HepG2 (cell line): ENCODE data around the gene CEACAM16. TPM values are rescaled to one million over a fixed set of nuclear protein-coding genes. Genes with fewer than 3 reads are reported as not detected.

Source experiments
- ATAC-seq: fragments of 200-7000 bp; cut with Tn5 transposase; 3 replicates; pipeline ENCODE4 v1.9.1; 2020; ENCODE audit warnings: mild to moderate bottlenecking, moderate library complexity
- BruUV-seq: library from RNA; stranded (reverse); fragments of 400-500 nt; replicated peaks from 2 replicates; lab custom pipeline; 2021; lab: Mats Ljungman, UMichigan
- CTCF ChIA-PET: fragments of 300-600 bp; formaldehyde crosslinking; extraction: SDS; loops from one replicate; lab custom pipeline; 2021; ENCODE audit warnings: low total read pairs, inconsistent platforms, low intra/inter-chr PET ratio; lab: Yijun Ruan, JAX
- POLR2A ChIA-PET: fragments of 350-600 bp; sonication (Branson Sonifier 250); formaldehyde crosslinking; loops from one replicate; lab custom pipeline; 2020; ENCODE audit warnings: antibody characterized with exemption, inconsistent platforms; lab: Yijun Ruan, JAX
- DNase-seq: peaks from one replicate; pipeline ENCODE4 v3.0.0-alpha.2; 2015; ENCODE audit warnings: low spot score
- FAIRE-seq: peaks from 3 replicates; lab custom pipeline; 2011; peaks lifted over from hg19 to GRCh38; lab: Jason Lieb, UNC
- H2AFZ ChIP-seq: one replicate; pipeline ENCODE4 v1.6.1; 2011; ENCODE audit warnings: low read length, inconsistent platforms
- H3K27ac ChIP-seq: fragments of 300-600 bp; 3 replicates; pipeline ENCODE4 v1.8.0; 2011; ENCODE audit warnings: mixed run types, mild to moderate bottlenecking, mixed read lengths, low read length, inconsistent platforms; ENCODE audit not compliant: insufficient read depth; ENCODE audit errors: extremely low read length
- H3K27me3 ChIP-seq, 2 experiments: fragments of 200-600 bp in 1 of 2; 2 replicates in 1 of 2; 3 replicates in 1 of 2; pipeline versions ENCODE4 v1.6.0 to v1.8.0; 2011; ENCODE audit warnings: low read length in 2 of 2, mild to moderate bottlenecking in 2 of 2, moderate library complexity in 2 of 2, inconsistent platforms in 1 of 2; ENCODE audit not compliant: insufficient read depth in 2 of 2, control insufficient read depth in 1 of 2
- H3K36me3 ChIP-seq, 2 experiments: fragments of 200-600 bp in 1 of 2; replicated peaks in 1 of 2; 2 replicates in 1 of 2; 3 replicates in 1 of 2; pipeline versions ENCODE4 v1.5.1 to v1.8.0; 2011; ENCODE audit warnings: low read length in 2 of 2, inconsistent platforms in 1 of 2; ENCODE audit not compliant: insufficient read depth in 2 of 2, control insufficient read depth in 1 of 2
- H3K4me1 ChIP-seq: 2 replicates; pipeline ENCODE4 v1.5.1; 2012; ENCODE audit warnings: low read length, inconsistent platforms; ENCODE audit not compliant: insufficient read depth
- H3K4me2 ChIP-seq: 2 replicates; pipeline ENCODE4 v1.6.0; 2011; ENCODE audit warnings: low read depth, low read length, inconsistent platforms
- H3K4me3 ChIP-seq, 3 experiments: fragments of 200-600 bp in 1 of 3; sonication (generic), shearing (Covaris generic) in 1 of 3; replicated peaks in 1 of 3; 2 replicates each; pipeline ENCODE4 v1.5.1; 2011 to 2016; ENCODE audit warnings: low read length in 3 of 3, inconsistent platforms in 2 of 3, low read depth in 2 of 3, mild to moderate bottlenecking in 2 of 3, control low read depth in 1 of 3, mixed read lengths in 1 of 3; ENCODE audit not compliant: insufficient read depth in 1 of 3
- H3K79me2 ChIP-seq: one replicate; pipeline ENCODE4 v1.6.1; 2011; ENCODE audit warnings: low read length, inconsistent platforms; ENCODE audit not compliant: insufficient read depth
- H3K9ac ChIP-seq: 2 replicates; pipeline ENCODE4 v1.6.0; 2011; ENCODE audit warnings: mild to moderate bottlenecking, low read depth, low read length, inconsistent platforms; ENCODE audit not compliant: insufficient read depth
- H3K9me3 ChIP-seq: 2 replicates; pipeline ENCODE4 v1.5.1; 2012; ENCODE audit warnings: mild to moderate bottlenecking, low read length
- H4K20me1 ChIP-seq: 2 replicates; pipeline ENCODE4 v1.6.0; 2011; ENCODE audit warnings: inconsistent platforms, mild to moderate bottlenecking, low read length, moderate library complexity; ENCODE audit not compliant: insufficient read depth
- BATF2 ChIP-seq: sonication (generic); formaldehyde crosslinking; IDR thresholded peaks from 2 replicates; pipeline ENCODE4 v1.8.0; 2022; ENCODE audit warnings: mild to moderate bottlenecking, missing genetic modification reagents, moderate library complexity
- EED ChIP-seq: sonication (generic); formaldehyde crosslinking; IDR thresholded peaks from 2 replicates; pipeline ENCODE4 v1.5.0; 2020; ENCODE audit warnings: mild to moderate bottlenecking, missing genetic modification reagents
- HNRNPL ChIP-seq: fragments of 200-400 bp; formaldehyde crosslinking; IDR thresholded peaks from 2 replicates; pipeline ENCODE4 v1.6.1; 2017; ENCODE audit warnings: mild to moderate bottlenecking, low read depth, low read length
- MTERF4 ChIP-seq: sonication (generic); formaldehyde crosslinking; IDR thresholded peaks from 2 replicates; pipeline ENCODE4 v1.8.0; 2023; ENCODE audit warnings: mild to moderate bottlenecking, missing genetic modification reagents
- MYC ChIP-seq: sonication (generic); formaldehyde crosslinking; IDR thresholded peaks from 2 replicates; pipeline ENCODE4 v1.9.0; 2021; ENCODE audit warnings: missing genetic modification reagents, borderline replicate concordance
- NFE2 ChIP-seq: sonication (generic); formaldehyde crosslinking; IDR thresholded peaks from 2 replicates; pipeline ENCODE4 v1.4.0; 2020; ENCODE audit warnings: missing genetic modification reagents
- RAD21 ChIP-seq: fragments of 450-650 bp; formaldehyde crosslinking; IDR thresholded peaks from 2 replicates; pipeline ENCODE4 v1.5.0; 2020; ENCODE audit warnings: mild to moderate bottlenecking
- RFXANK ChIP-seq: IDR thresholded peaks from 2 replicates; pipeline ENCODE4 v1.6.1; 2016
- RORA ChIP-seq: sonication (generic); formaldehyde crosslinking; IDR thresholded peaks from 2 replicates; pipeline ENCODE4 v1.5.0; 2020; ENCODE audit warnings: mild to moderate bottlenecking, missing genetic modification reagents, moderate library complexity
- TARDBP ChIP-seq: sonication (generic); formaldehyde crosslinking; IDR thresholded peaks from 2 replicates; pipeline ENCODE4 v1.8.0; 2022; ENCODE audit warnings: mild to moderate bottlenecking, missing genetic modification reagents
- XRCC5 ChIP-seq: fragments of 200-400 bp; formaldehyde crosslinking; optimal IDR thresholded peaks from 2 replicates; pipeline ENCODE3; 2017; ENCODE audit warnings: mild to moderate bottlenecking, low read length
- ZNF44 ChIP-seq: sonication (generic); formaldehyde crosslinking; IDR thresholded peaks from 2 replicates; pipeline ENCODE4 v1.5.1; 2020; ENCODE audit warnings: mild to moderate bottlenecking, missing genetic modification reagents
- ZNF737 ChIP-seq: sonication (generic); formaldehyde crosslinking; IDR thresholded peaks from 2 replicates; pipeline ENCODE4 v1.5.0; 2020; ENCODE audit warnings: missing genetic modification reagents, mild to moderate bottlenecking, borderline replicate concordance
- ZNF777 ChIP-seq: sonication (generic); formaldehyde crosslinking; IDR thresholded peaks from 2 replicates; pipeline ENCODE4 v1.4.0; 2020; ENCODE audit warnings: missing genetic modification reagents
- ZNF781 ChIP-seq: sonication (generic); formaldehyde crosslinking; IDR thresholded peaks from 2 replicates; pipeline ENCODE4 v1.5.1; 2020; ENCODE audit warnings: borderline replicate concordance, mild to moderate bottlenecking, missing genetic modification reagents; ENCODE audit errors: not compliant biosample characterization
- ZNF850 ChIP-seq: sonication (generic); formaldehyde crosslinking; conservative IDR thresholded peaks from 2 replicates; pipeline ENCODE4 v1.9.0; 2021; ENCODE audit warnings: mild to moderate bottlenecking, missing genetic modification reagents
- WGBS: methylation state at CpG from one replicate; pipeline ENCODE4 v1.1.6; 2017; ENCODE audit warnings: low lambda C conversion rate; 5-methylcytosine and 5-hydroxymethylcytosine counted together
- in situ Hi-C: cut with HindIII; loops from 2 replicates; pipeline ENCODE4 v1.10.0; 2017; ENCODE audit warnings: low pct_unique_long_range_greater_than_20kb; ENCODE audit not compliant: extremely low pct_ligation_motif_present
- intact Hi-C: fragments of 100-400 bp; cut with micrococcal nuclease; formaldehyde crosslinking; loops from one replicate; pipeline ENCODE4 v1.10.0; 2022; ENCODE audit not compliant: unreplicated experiment
- polyA plus RNA-seq, 8 experiments: library from polyadenylated mRNA; depleted of rRNA in 3 of 8; stranded (reverse) in 7 of 8; unstranded in 1 of 8; fragments of >200 nt; fragmentation: Illumina TruSeq in 4 of 8; extraction: Trizol in 4 of 8; gene quantifications; 2 replicates each; pipeline versions ENCODE4 v1.2.1 to v1.2.3, GENCODE V29; 2011 to 2016; ENCODE audit warnings: low read depth in 4 of 8, missing spikeins in 1 of 8, mixed read lengths in 1 of 8; ENCODE audit not compliant: insufficient read depth in 1 of 8
- total RNA-seq, 5 experiments: library from RNA; depleted of rRNA; stranded (reverse); fragments of >200 nt; fragmentation: Illumina TruSeq; extraction: Trizol; gene quantifications; 2 replicates each; pipeline ENCODE4 v1.2.3, GENCODE V29; 2016; ENCODE audit warnings: low read depth in 1 of 5
- TF ChIP-seq, protein P1 (sequence below): sonication (generic); IDR thresholded peaks from 2 replicates; pipeline ENCODE4 v1.6.1; 2016; ENCODE audit warnings: low read depth, borderline replicate concordance
- TF ChIP-seq, protein P2 (sequence below): sonication (generic); formaldehyde crosslinking; IDR thresholded peaks from 2 replicates; pipeline ENCODE4 v1.5.0; 2020; ENCODE audit warnings: missing genetic modification reagents
- TF ChIP-seq, protein P3 (sequence below): sonication (generic); formaldehyde crosslinking; IDR thresholded peaks from 2 replicates; pipeline ENCODE4 v1.4.0; 2020; ENCODE audit warnings: missing genetic modification reagents

Gene CEACAM16
- total and polyA plus RNA-seq, 2 of the 13 experiments (the other 11 are each of a cell fraction or from before 2014, with no cell fraction given), result not detected

DNA sequence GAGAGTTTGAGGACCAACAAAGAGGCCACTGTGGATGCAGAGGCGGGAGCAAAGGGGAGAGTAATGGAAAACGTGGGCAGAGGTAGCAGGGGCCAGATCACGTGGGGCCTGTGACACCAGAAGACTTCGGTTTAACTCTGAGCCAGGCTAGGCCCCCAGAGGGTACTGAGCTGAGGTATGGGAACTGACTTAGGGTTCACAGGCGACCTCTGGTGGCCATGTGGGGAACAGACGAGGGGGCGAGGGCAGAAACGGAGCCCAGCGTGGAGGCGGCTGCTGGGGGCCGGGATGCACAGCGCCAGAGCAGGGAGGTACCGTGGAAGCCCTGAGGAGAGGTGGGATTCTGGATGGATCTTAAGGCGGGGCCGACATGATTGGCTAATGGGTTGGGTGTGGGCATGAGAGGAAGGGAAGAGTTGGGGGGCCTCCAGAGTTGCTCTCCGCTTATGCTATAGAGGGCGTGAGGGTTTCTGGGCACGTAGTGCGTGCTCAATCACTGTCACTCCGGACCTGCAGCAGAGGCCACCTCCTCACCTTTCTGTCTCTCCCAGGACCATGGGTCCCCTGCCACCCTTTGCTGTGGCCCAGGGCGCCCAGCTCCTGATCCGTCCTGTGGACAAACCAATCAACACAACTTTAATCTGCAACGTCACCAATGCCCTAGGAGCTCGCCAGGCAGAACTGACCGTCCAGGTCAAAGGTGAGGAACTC lies 41.6 kb upstream of the CEACAM16 start:
- in situ Hi-C loops (loop anchor here (5.0 kb wide), 2 partner anchors 45 to 85 kb away; partner anchors contain the start of gene IGSF23), intact Hi-C loops (loop anchor here (1.0 kb wide), 3 partner anchors 47 to 86 kb away; no protein-coding TSS in a partner anchor)
- Histone ChIP-seq H3K9ac (no peak overlapping the region), H3K27me3 (no peaks in the 10 kb centered on the region), H3K79me2 (no peaks in the 10 kb centered on the region), H2AFZ (no peak overlapping the region), H3K9me3 (no peaks in the 10 kb centered on the region), H3K27ac (no peak overlapping the region), H3K4me1 (no peaks in the 10 kb centered on the region), H3K4me2 (no peak overlapping the region), H4K20me1 (0 out of 2 replicates have a peak, but pooled peaks cover 4% of the 10 kb centered on the region), H3K36me3 (peaks cover 46 to 90% of the 10 kb centered on the region in 2 experiments), H3K4me3 (no peak overlapping the region)
- peak; percentile 62 for DNase-seq
- CTCF ChIA-PET, result interaction anchor here (0.7 to 5.4 kb wide), 7 partner anchors 47 to 89 kb away, joined by 3 to 45 read pairs (median 4); no protein-coding TSS in a partner anchor
- FAIRE-seq, result peak; percentile 75
- BruUV-seq, result no TSS peak
- POLR2A ChIA-PET, result interaction anchor here (1.0 to 3.4 kb wide), 6 partner anchors 32 to 86 kb away, joined by 4 to 22 read pairs (median 12); partner anchors contain the start of gene IGSF23
- WGBS, result 64% methylated on average over 24 of the region's 25 CpGs
- peak; percentile 81 for ATAC-seq
- TF ChIP-seq ZNF781, result no peak
- no peak for TF ChIP-seq ZNF44
- TF ChIP-seq BATF2 (CRISPR knock-in tag), result no peak
- TF ChIP-seq ZNF737, result no peak
- peak; percentile 86 for TF ChIP-seq RAD21 (CRISPR knock-in tag)
- TF ChIP-seq RORA (CRISPR knock-in tag), result no peak
- TF ChIP-seq MTERF4, result no peak
- TF ChIP-seq, protein P1, sequence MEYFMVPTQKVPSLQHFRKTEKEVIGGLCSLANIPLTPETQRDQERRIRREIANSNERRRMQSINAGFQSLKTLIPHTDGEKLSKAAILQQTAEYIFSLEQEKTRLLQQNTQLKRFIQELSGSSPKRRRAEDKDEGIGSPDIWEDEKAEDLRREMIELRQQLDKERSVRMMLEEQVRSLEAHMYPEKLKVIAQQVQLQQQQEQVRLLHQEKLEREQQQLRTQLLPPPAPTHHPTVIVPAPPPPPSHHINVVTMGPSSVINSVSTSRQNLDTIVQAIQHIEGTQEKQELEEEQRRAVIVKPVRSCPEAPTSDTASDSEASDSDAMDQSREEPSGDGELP, result no peak
- TF ChIP-seq, protein P2, sequence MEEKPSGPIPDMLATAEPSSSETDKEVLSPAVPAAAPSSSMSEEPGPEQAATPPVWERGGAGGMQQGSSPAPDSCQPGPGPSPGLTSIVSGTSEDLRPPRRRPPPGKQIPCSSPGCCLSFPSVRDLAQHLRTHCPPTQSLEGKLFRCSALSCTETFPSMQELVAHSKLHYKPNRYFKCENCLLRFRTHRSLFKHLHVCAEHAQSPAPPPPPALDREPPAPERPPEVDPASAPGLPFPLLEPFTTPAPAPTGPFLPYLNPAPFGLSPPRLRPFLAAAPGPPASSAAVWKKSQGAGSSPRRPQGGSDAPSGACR (CRISPR knock-in tag), result no peak
- no peak for TF ChIP-seq NFE2 (CRISPR knock-in tag)
- TF ChIP-seq EED, result no peak
- TF ChIP-seq, protein P3, sequence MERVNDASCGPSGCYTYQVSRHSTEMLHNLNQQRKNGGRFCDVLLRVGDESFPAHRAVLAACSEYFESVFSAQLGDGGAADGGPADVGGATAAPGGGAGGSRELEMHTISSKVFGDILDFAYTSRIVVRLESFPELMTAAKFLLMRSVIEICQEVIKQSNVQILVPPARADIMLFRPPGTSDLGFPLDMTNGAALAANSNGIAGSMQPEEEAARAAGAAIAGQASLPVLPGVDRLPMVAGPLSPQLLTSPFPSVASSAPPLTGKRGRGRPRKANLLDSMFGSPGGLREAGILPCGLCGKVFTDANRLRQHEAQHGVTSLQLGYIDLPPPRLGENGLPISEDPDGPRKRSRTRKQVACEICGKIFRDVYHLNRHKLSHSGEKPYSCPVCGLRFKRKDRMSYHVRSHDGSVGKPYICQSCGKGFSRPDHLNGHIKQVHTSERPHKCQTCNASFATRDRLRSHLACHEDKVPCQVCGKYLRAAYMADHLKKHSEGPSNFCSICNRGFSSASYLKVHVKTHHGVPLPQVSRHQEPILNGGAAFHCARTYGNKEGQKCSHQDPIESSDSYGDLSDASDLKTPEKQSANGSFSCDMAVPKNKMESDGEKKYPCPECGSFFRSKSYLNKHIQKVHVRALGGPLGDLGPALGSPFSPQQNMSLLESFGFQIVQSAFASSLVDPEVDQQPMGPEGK, result peak; percentile 58; the same call in 1 of the 2 replicates
- TF ChIP-seq TARDBP, result no peak
- TF ChIP-seq XRCC5, result peak; percentile 37
- no peak for TF ChIP-seq RFXANK (CRISPR knock-in tag)
- no peak for TF ChIP-seq ZNF777 (CRISPR knock-in tag)
- TF ChIP-seq HNRNPL, result peak; percentile 58; the same call in 1 of the 2 replicates
- no peak for TF ChIP-seq ZNF850 (CRISPR knock-in tag)
- peak; percentile 18; the same call in 1 of the 2 replicates for TF ChIP-seq MYC
